ENCODE results near the gene SLC2A11.

DNA sequence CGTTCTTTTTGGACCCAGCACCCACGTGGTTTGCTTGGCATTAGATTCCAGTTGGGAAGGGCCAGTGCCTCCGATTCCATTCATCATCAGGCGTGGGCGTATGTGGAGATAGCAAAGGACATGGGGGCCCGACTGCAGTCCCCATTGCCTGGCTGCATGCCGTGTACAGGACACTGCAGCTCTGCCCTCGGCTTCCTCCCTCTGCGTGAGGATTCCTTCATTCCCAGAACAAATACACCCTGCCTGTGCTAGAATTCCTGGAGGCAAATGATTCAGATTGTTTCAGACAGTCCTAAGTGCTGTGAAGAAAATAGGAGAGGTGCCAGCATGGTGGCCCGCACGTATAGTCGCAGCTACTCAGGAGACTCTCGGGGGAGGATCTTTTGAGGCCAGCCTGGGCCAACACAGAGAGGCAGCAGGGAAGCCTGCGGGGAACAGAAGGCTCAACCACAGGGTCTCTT lies 34.3 kb upstream of the SLC2A11 start:
- TF ChIP-seq, protein P1, sequence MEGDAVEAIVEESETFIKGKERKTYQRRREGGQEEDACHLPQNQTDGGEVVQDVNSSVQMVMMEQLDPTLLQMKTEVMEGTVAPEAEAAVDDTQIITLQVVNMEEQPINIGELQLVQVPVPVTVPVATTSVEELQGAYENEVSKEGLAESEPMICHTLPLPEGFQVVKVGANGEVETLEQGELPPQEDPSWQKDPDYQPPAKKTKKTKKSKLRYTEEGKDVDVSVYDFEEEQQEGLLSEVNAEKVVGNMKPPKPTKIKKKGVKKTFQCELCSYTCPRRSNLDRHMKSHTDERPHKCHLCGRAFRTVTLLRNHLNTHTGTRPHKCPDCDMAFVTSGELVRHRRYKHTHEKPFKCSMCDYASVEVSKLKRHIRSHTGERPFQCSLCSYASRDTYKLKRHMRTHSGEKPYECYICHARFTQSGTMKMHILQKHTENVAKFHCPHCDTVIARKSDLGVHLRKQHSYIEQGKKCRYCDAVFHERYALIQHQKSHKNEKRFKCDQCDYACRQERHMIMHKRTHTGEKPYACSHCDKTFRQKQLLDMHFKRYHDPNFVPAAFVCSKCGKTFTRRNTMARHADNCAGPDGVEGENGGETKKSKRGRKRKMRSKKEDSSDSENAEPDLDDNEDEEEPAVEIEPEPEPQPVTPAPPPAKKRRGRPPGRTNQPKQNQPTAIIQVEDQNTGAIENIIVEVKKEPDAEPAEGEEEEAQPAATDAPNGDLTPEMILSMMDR (conservative IDR thresholded peaks at IDR 0.05; ENCODE audit: low read length), result no peak
- no peak for TF ChIP-seq EZH2phosphoT487 (IDR thresholded peaks at IDR 0.05; ENCODE audit: borderline replicate concordance, low read depth, low read length)

Measured in OCI-LY7 (cell line).